Measurements from ENCODE around the gene SLC1A4. TPM values are rescaled to one million over a fixed set of nuclear protein-coding genes. Genes with fewer than 3 reads are reported as not detected.

SLC1A4 gene
- total and polyA plus RNA-seq, 10 of the 15 experiments (the other 5 are each of a cell fraction or from before 2014, with no cell fraction given), result 10.8 to 43.2 (median 27.7) TPM

DNA sequence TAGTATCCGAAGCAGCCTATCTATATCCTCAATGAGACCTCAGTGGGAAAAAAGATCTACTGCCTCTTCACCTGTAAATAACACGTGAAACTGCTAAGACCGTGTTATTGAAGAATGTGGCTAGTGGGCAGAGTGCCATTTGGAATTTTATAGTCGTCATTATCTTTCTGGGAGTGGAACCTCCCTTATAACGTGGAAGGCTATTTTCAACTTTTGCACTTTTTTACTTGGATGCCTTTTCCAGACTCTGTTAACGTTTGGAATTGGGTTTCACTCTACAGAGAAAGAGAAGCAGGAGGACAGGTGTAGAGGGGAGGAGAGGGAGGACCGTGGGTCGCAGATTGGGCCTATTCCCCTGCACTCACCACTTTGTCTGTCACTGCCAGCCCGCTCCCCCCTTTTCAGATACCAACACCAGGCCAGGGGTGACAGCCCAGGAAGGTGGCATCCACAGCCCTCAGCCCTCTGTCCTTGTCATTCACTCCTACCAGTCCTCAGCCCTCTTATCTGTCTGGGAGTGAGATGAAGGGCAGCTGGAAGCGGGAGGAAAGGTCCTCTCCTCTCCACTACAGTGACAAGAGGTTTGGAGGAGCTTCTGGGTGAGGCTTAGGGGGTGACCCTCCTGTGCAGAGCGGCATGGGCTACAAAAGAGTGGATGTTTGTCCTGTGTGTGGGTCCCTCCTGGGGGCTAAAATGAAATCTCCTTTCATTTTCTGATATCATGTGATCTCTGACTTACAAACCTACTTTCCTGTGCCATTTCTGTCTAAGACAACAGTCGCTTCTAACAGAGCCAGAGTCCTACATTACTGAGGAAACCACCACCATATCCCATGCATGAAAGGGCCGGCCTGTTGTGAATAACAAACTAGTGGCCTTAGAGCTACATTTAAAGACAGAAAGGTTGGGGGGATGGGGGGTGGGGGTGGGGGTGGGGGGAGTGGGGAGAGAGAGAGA lies 43.1 kb downstream of the SLC1A4 start:
- DNase-seq (ENCODE audit: low read depth, low spot score), result no peak
- H3K36me3 ChIP-seq (ENCODE audit: control insufficient read depth in 2 of 2, insufficient read depth in 2 of 2, low read length in 1 of 2), result no peaks in the 10 kb centered on the region; a peak in 1 of 4 replicates
- H2AFZ ChIP-seq (ENCODE audit: control insufficient read depth, low read depth, low read length), result peak overlapping the region; percentile 59
- no peaks in the 10 kb centered on the region for H3K9me3 ChIP-seq (replicated peaks; ENCODE audit: control insufficient read depth, insufficient read depth, low read length)
- intact Hi-C loops (cut with micrococcal nuclease; ENCODE audit: unreplicated experiment), result loop anchor here (2.0 to 5.0 kb wide), 4 partner anchors 45 to 510 kb away; partner anchors contain the start of genes AFTPH and SLC1A4
- peak; percentile 36 for ATAC-seq
- no TSS peak for BruUV-seq (replicated peaks)
- RAD21 ChIA-PET (ENCODE audit: unreplicated experiment), result interaction anchor here (0.6 to 6.2 kb wide), 25 partner anchors 10 to 704 kb away, joined by 3 to 95 read pairs (median 5); partner anchors contain the start of gene AFTPH
- 0 out of 2 replicates have a peak, but pooled peaks have one; percentile 12 for TF ChIP-seq EED (IDR thresholded peaks at IDR 0.05; ENCODE audit: low read depth)
- no peak; the same call in 1 of the 2 replicates for TF ChIP-seq RUNX3 (IDR thresholded peaks at IDR 0.05; ENCODE audit: low read length)
- TF ChIP-seq HDGF (IDR thresholded peaks at IDR 0.05), result peak; percentile 75
- peak; percentile 24; the same call in 1 of the 2 replicates for TF ChIP-seq MLLT1 (IDR thresholded peaks at IDR 0.05)
- SMC1A ChIA-PET (ENCODE audit: uncharacterized antibody, unreplicated experiment), result interaction anchor here (0.9 to 11.8 kb wide), 23 partner anchors 10 to 445 kb away, joined by 3 to 178 read pairs (median 6); partner anchors contain the start of gene CEP68
- POLR2A ChIA-PET, result interaction anchor here (0.5 to 6.7 kb wide), 9 partner anchors 15 to 437 kb away, joined by 3 to 45 read pairs (median 3); partner anchors contain the start of gene CEP68
- WGBS (ENCODE audit: insufficient coverage, insufficient replicate concordance, low lambda C conversion rate, missing lambda C conversion rate), result 35% methylated on average over 13 of the region's 13 CpGs
- H3K79me2 ChIP-seq (ENCODE audit: control insufficient read depth, insufficient read depth, low read length), result peaks cover 5% of the 10 kb centered on the region; the same call in 1 of the 2 replicates
- no peak for FAIRE-seq
- H3K4me3 ChIP-seq, result peak overlapping the region; percentile 46
- CTCF ChIA-PET, result interaction anchor here (0.6 to 9.9 kb wide), 30 partner anchors 8 to 509 kb away, joined by 3 to 119 read pairs (median 5); partner anchors contain the start of gene AFTPH
- H3K9ac ChIP-seq (ENCODE audit: control insufficient read depth, insufficient read depth, low read length), result peak overlapping the region; percentile 68
- no peaks in the 10 kb centered on the region for H3K27me3 ChIP-seq (replicated peaks in 1 of 2; ENCODE audit: control insufficient read depth in 2 of 2, insufficient read depth in 2 of 2, low read length in 1 of 2)
- in situ Hi-C loops (cut with MboI), result loop anchor here (10.0 kb wide), 1 partner anchor 437 kb away; no protein-coding TSS in a partner anchor
- peaks cover 44% of the 10 kb centered on the region for H3K4me1 ChIP-seq (ENCODE audit: control insufficient read depth, insufficient read depth, low read length)
- peak overlapping the region; percentile 73 for H3K27ac ChIP-seq (ENCODE audit: control insufficient read depth, insufficient read depth)
- no peaks in the 10 kb centered on the region for H4K20me1 ChIP-seq (ENCODE audit: control insufficient read depth, insufficient read depth)
- H3K4me2 ChIP-seq (ENCODE audit: control insufficient read depth, insufficient read depth), result peak overlapping the region; percentile 71

All from GM12878 (cell line).